ENCODE measurements around the gene NUDT9. TPM values are rescaled to one million over a fixed set of nuclear protein-coding genes. Genes with fewer than 3 reads are reported as not detected.

NUDT9 gene
- total RNA-seq, 2 donors from 2014 or later: 15.5 to 17.2 TPM

- Histone ChIP-seq H3K36me3 (no peaks in the 10 kb centered on the region), H3K4me1 (ENCODE audit: control insufficient read depth in 1 of 2, low read depth in 2 of 2) (peaks cover 8 to 19% of the 10 kb centered on the region in 2 donors), H3K27ac (no peak overlapping the region), H3K9me3 (no peaks in the 10 kb centered on the region), H3K4me3 (no peak overlapping the region), H3K27me3 (replicated peaks; ENCODE audit: insufficient read depth) (no peaks in the 10 kb centered on the region)
- DNase-seq (ENCODE audit: low spot score): no peak
- no peak for ATAC-seq (ENCODE audit: insufficient number of reproducible peaks, low FRiP score, low read depth)
- TF ChIP-seq CTCF (IDR thresholded peaks at IDR 0.05): no peak
Observed at GRCh38 chr4:87428979-87429378, 6.6 kb downstream of the NUDT9 start.

- no peaks in the 10 kb centered on the region for H3K36me3 ChIP-seq
- H3K4me1 ChIP-seq (ENCODE audit: control insufficient read depth in 1 of 2, low read depth in 2 of 2): peaks cover 0 to 9% of the 10 kb centered on the region in 2 donors
- DNase-seq (ENCODE audit: low spot score) (no peak), ATAC-seq (ENCODE audit: insufficient number of reproducible peaks, low FRiP score, low read depth) (no peak)
- H3K9me3 ChIP-seq: no peaks in the 10 kb centered on the region
- no peaks in the 10 kb centered on the region for H3K27me3 ChIP-seq (replicated peaks; ENCODE audit: insufficient read depth)
- TF ChIP-seq CTCF (IDR thresholded peaks at IDR 0.05): no peak
- no peak overlapping the region for H3K4me3 ChIP-seq
- no peak overlapping the region for H3K27ac ChIP-seq
Observed at GRCh38 chr4:87430038-87430437, 7.7 kb downstream of the NUDT9 start.

GRCh38 chr4:87433342-87433741 is 11.0 kb downstream of the NUDT9 start:
- Histone ChIP-seq H3K9me3 (no peaks in the 10 kb centered on the region), H3K36me3 (no peaks in the 10 kb centered on the region), H3K4me3 (no peak overlapping the region), H3K27ac (no peak overlapping the region), H3K4me1 (ENCODE audit: control insufficient read depth in 1 of 2, low read depth in 2 of 2) (no peaks in the 10 kb centered on the region), H3K27me3 (replicated peaks; ENCODE audit: insufficient read depth) (no peaks in the 10 kb centered on the region)
- DNase-seq (ENCODE audit: low spot score) (no peak), ATAC-seq (ENCODE audit: insufficient number of reproducible peaks, low FRiP score, low read depth) (no peak)
- no peak for TF ChIP-seq CTCF (IDR thresholded peaks at IDR 0.05)

GRCh38 chr4:87442889-87443288 is 20.5 kb downstream of the NUDT9 start:
- no peak for TF ChIP-seq CTCF (IDR thresholded peaks at IDR 0.05)
- H3K27me3 ChIP-seq (replicated peaks; ENCODE audit: insufficient read depth): no peaks in the 10 kb centered on the region
- no peak overlapping the region for H3K27ac ChIP-seq
- H3K9me3 ChIP-seq: no peaks in the 10 kb centered on the region
- DNase-seq (ENCODE audit: low spot score) (no peak), ATAC-seq (ENCODE audit: insufficient number of reproducible peaks, low FRiP score, low read depth) (no peak)
- H3K4me1 ChIP-seq (ENCODE audit: control insufficient read depth in 1 of 2, low read depth in 2 of 2): no peaks in the 10 kb centered on the region
- peaks cover 24% of the 10 kb centered on the region for H3K36me3 ChIP-seq
- no peak overlapping the region for H3K4me3 ChIP-seq

GRCh38 chr4:87444741-87445140 is 22.4 kb downstream of the NUDT9 start:
- Histone ChIP-seq H3K9me3 (no peaks in the 10 kb centered on the region), H3K4me3 (no peak overlapping the region), H3K36me3 (peaks cover 20% of the 10 kb centered on the region), H3K27ac (no peak overlapping the region), H3K27me3 (replicated peaks; ENCODE audit: insufficient read depth) (no peaks in the 10 kb centered on the region), H3K4me1 (ENCODE audit: control insufficient read depth in 1 of 2, low read depth in 2 of 2) (no peaks in the 10 kb centered on the region)
- TF ChIP-seq CTCF (IDR thresholded peaks at IDR 0.05): no peak
- no peak for ATAC-seq (ENCODE audit: insufficient number of reproducible peaks, low FRiP score, low read depth)
- no peak for DNase-seq (ENCODE audit: low spot score)
